HEK293 (cell line): ENCODE measurements around the gene IP6K3.

ENCODE experiments used
- HOXC10 ChIP-seq: sonication (generic); formaldehyde crosslinking; IDR thresholded peaks from 2 replicates; pipeline ENCODE4 v1.8.1; 2023; ENCODE audit warnings: mild to moderate bottlenecking, missing genetic modification reagents
- MEIS1 ChIP-seq: sonication (generic); formaldehyde crosslinking; IDR thresholded peaks from 2 replicates; pipeline ENCODE4 v1.8.1; 2022; ENCODE audit warnings: missing genetic modification reagents, mild to moderate bottlenecking, borderline replicate concordance
- PRDM2 ChIP-seq: fragments of 450-650 bp; formaldehyde crosslinking; IDR thresholded peaks from 2 replicates; pipeline ENCODE4 v1.5.1; 2016; ENCODE audit warnings: missing biosample characterization, missing genetic modification characterization, borderline replicate concordance
- SP3 ChIP-seq: fragments of 450-650 bp; formaldehyde crosslinking; IDR thresholded peaks from 2 replicates; pipeline ENCODE4 v1.5.1; 2016; ENCODE audit warnings: missing biosample characterization, missing genetic modification characterization
- ZBTB20 ChIP-seq: fragments of 450-650 bp; formaldehyde crosslinking; IDR thresholded peaks from 2 replicates; pipeline ENCODE4 v1.5.1; 2016; ENCODE audit warnings: missing biosample characterization, missing genetic modification characterization
- ZNF16 ChIP-seq: fragments of 450-650 bp; formaldehyde crosslinking; IDR thresholded peaks from 2 replicates; pipeline ENCODE4 v1.5.1; 2016; ENCODE audit warnings: low read depth, missing biosample characterization, missing genetic modification characterization
- ZNF221 ChIP-seq: fragments of 450-650 bp; formaldehyde crosslinking; IDR thresholded peaks from 2 replicates; pipeline ENCODE4 v1.5.1; 2017; ENCODE audit warnings: missing biosample characterization, missing genetic modification characterization, borderline replicate concordance
- ZNF23 ChIP-seq: fragments of 450-650 bp; formaldehyde crosslinking; IDR thresholded peaks from 2 replicates; pipeline ENCODE4 v1.5.1; 2016; ENCODE audit warnings: missing biosample characterization, missing genetic modification characterization, borderline replicate concordance
- ZNF274 ChIP-seq, 2 experiments: fragments of 200-500 bp in 1 of 2; fragments of 450-650 bp in 1 of 2; sonication (Bioruptor generic) in 1 of 2; formaldehyde crosslinking in 1 of 2; IDR thresholded peaks; 2 replicates each; pipeline versions ENCODE4 v1.5.1 to v1.6.1; 2014 to 2016; ENCODE audit warnings: borderline replicate concordance in 1 of 2, inconsistent platforms in 1 of 2, low read length in 1 of 2, missing biosample characterization in 1 of 2, missing genetic modification characterization in 1 of 2
- ZNF280C ChIP-seq: fragments of 450-650 bp; formaldehyde crosslinking; IDR thresholded peaks from 2 replicates; pipeline ENCODE4 v1.5.1; 2016; ENCODE audit warnings: missing biosample characterization, missing genetic modification characterization
- ZNF354C ChIP-seq: fragments of 450-650 bp; formaldehyde crosslinking; IDR thresholded peaks from 2 replicates; pipeline ENCODE4 v1.5.1; 2016; ENCODE audit warnings: missing biosample characterization, missing genetic modification characterization, low read depth, borderline replicate concordance
- ZNF391 ChIP-seq: fragments of 450-650 bp; formaldehyde crosslinking; IDR thresholded peaks from 2 replicates; pipeline ENCODE4 v1.5.1; 2016; ENCODE audit warnings: low read depth, missing biosample characterization, missing genetic modification characterization, borderline replicate concordance
- ZNF398 ChIP-seq: fragments of 450-650 bp; formaldehyde crosslinking; IDR thresholded peaks from 2 replicates; pipeline ENCODE4 v1.5.1; 2017; ENCODE audit warnings: missing biosample characterization, missing genetic modification characterization
- ZNF404 ChIP-seq: fragments of 450-650 bp; formaldehyde crosslinking; IDR thresholded peaks from 2 replicates; pipeline ENCODE4 v1.5.1; 2017; ENCODE audit warnings: missing biosample characterization, missing genetic modification characterization
- ZNF423 ChIP-seq: fragments of 450-650 bp; formaldehyde crosslinking; IDR thresholded peaks from 2 replicates; pipeline ENCODE4 v1.5.1; 2016; ENCODE audit warnings: missing biosample characterization, missing genetic modification characterization
- ZNF433 ChIP-seq: fragments of 450-650 bp; formaldehyde crosslinking; IDR thresholded peaks from 2 replicates; pipeline ENCODE4 v1.5.1; 2016; ENCODE audit warnings: missing biosample characterization, missing genetic modification characterization, low read depth
- ZNF473 ChIP-seq: fragments of 450-650 bp; formaldehyde crosslinking; IDR thresholded peaks from 2 replicates; pipeline ENCODE4 v1.5.1; 2017; ENCODE audit warnings: missing biosample characterization, missing genetic modification characterization
- ZNF544 ChIP-seq: fragments of 450-650 bp; formaldehyde crosslinking; IDR thresholded peaks from 2 replicates; pipeline ENCODE4 v1.5.0; 2017; ENCODE audit warnings: missing biosample characterization, missing genetic modification characterization
- ZNF549 ChIP-seq: fragments of 450-650 bp; IDR thresholded peaks from 2 replicates; pipeline ENCODE4 v1.5.1; 2018; ENCODE audit warnings: missing biosample characterization, missing genetic modification characterization, mild to moderate bottlenecking, inconsistent platforms, moderate library complexity
- ZNF555 ChIP-seq: fragments of 450-650 bp; formaldehyde crosslinking; conservative IDR thresholded peaks from 2 replicates; pipeline ENCODE4 v1.5.1; 2017; ENCODE audit warnings: missing biosample characterization, mild to moderate bottlenecking, missing genetic modification characterization, inconsistent platforms
- ZNF600 ChIP-seq: fragments of 450-650 bp; formaldehyde crosslinking; IDR thresholded peaks from 2 replicates; pipeline ENCODE4 v1.5.1; 2016; ENCODE audit warnings: missing biosample characterization, missing genetic modification characterization
- ZNF610 ChIP-seq: fragments of 450-650 bp; formaldehyde crosslinking; IDR thresholded peaks from 2 replicates; pipeline ENCODE4 v1.5.1; 2016; ENCODE audit warnings: missing biosample characterization, missing genetic modification characterization, borderline replicate concordance
- ZNF623 ChIP-seq: fragments of 450-650 bp; formaldehyde crosslinking; IDR thresholded peaks from 2 replicates; pipeline ENCODE4 v1.5.1; 2016; ENCODE audit warnings: missing biosample characterization, missing genetic modification characterization
- ZNF626 ChIP-seq: fragments of 450-650 bp; sonication (Bioruptor Pico); formaldehyde crosslinking; IDR thresholded peaks from 2 replicates; pipeline ENCODE4 v1.5.1; 2018; ENCODE audit warnings: missing biosample characterization, missing genetic modification characterization, inconsistent platforms
- ZNF658 ChIP-seq: fragments of 450-650 bp; formaldehyde crosslinking; IDR thresholded peaks from 2 replicates; pipeline ENCODE4; 2016; ENCODE audit warnings: missing biosample characterization, missing genetic modification characterization
- ZNF660 ChIP-seq: fragments of 450-650 bp; IDR thresholded peaks from 2 replicates; pipeline ENCODE4 v1.5.1; 2018; ENCODE audit warnings: missing biosample characterization, mild to moderate bottlenecking, missing genetic modification characterization
- ZNF670 ChIP-seq: fragments of 450-650 bp; formaldehyde crosslinking; IDR thresholded peaks from 2 replicates; pipeline ENCODE4 v1.5.1; 2016; ENCODE audit warnings: missing biosample characterization, missing genetic modification characterization, low read depth
- ZNF707 ChIP-seq: fragments of 450-650 bp; formaldehyde crosslinking; IDR thresholded peaks from 2 replicates; pipeline ENCODE4 v1.5.1; 2016; ENCODE audit warnings: missing biosample characterization, missing genetic modification characterization
- ZNF76 ChIP-seq: fragments of 450-650 bp; formaldehyde crosslinking; IDR thresholded peaks from 2 replicates; pipeline ENCODE4; 2016; ENCODE audit warnings: low read depth, missing biosample characterization, missing genetic modification characterization, borderline replicate concordance
- ZNF792 ChIP-seq: fragments of 450-650 bp; formaldehyde crosslinking; IDR thresholded peaks from 2 replicates; pipeline ENCODE4 v1.5.1; 2016; ENCODE audit warnings: missing biosample characterization, missing genetic modification characterization
- ZSCAN30 ChIP-seq: fragments of 450-650 bp; IDR thresholded peaks from 2 replicates; pipeline ENCODE4 v1.5.1; 2018; ENCODE audit warnings: missing biosample characterization, mild to moderate bottlenecking, missing genetic modification characterization, moderate library complexity

IP6K3 gene

GRCh38 chr6:33787954-33788693 lies 41.4 kb upstream of the IP6K3 start (continued):
- no peak for TF ChIP-seq PRDM2 (tag by site-specific recombination)
- TF ChIP-seq ZNF623: no peak
- no peak for TF ChIP-seq HOXC10 (CRISPR knock-in tag)
- no peak for TF ChIP-seq ZNF660
- no peak; the same call in 1 of the 2 replicates for TF ChIP-seq ZSCAN30 (tag by site-specific recombination)
- no peak for TF ChIP-seq ZNF555 (tag by site-specific recombination)
- TF ChIP-seq ZNF792 (tag by site-specific recombination): no peak
- TF ChIP-seq ZNF658: no peak
- TF ChIP-seq ZBTB20 (tag by site-specific recombination): peak; percentile 47; the same call in 1 of the 2 replicates
- TF ChIP-seq ZNF391 (tag by site-specific recombination): no peak
- no peak for TF ChIP-seq ZNF280C
- TF ChIP-seq ZNF544: no peak
- peak; percentile 51; the same call in 1 of the 2 replicates for TF ChIP-seq MEIS1
- TF ChIP-seq ZNF423 (tag by site-specific recombination): 0 out of 2 replicates have a peak, but pooled peaks have one; percentile 46
- no peak for TF ChIP-seq ZNF274 (IDR thresholded peaks at IDR 0.05; ENCODE audit: low read length)
- no peak for TF ChIP-seq ZNF274 (tag by site-specific recombination; IDR thresholded peaks at IDR 0.05; ENCODE audit: borderline replicate concordance)
- TF ChIP-seq ZNF404 (tag by site-specific recombination): no peak
- TF ChIP-seq ZNF626 (tag by site-specific recombination): no peak
- no peak for TF ChIP-seq ZNF354C (tag by site-specific recombination)
- no peak for TF ChIP-seq ZNF433
- TF ChIP-seq ZNF707 (tag by site-specific recombination): no peak
- TF ChIP-seq ZNF16 (tag by site-specific recombination): no peak
- no peak for TF ChIP-seq ZNF549 (tag by site-specific recombination)
- TF ChIP-seq ZNF670 (tag by site-specific recombination): no peak
- TF ChIP-seq ZNF221 (tag by site-specific recombination): no peak
- TF ChIP-seq ZNF23: no peak
- TF ChIP-seq ZNF398 (tag by site-specific recombination): no peak
- TF ChIP-seq ZNF610: no peak
- TF ChIP-seq ZNF76 (tag by site-specific recombination): no peak
- no peak for TF ChIP-seq ZNF600 (tag by site-specific recombination)
- TF ChIP-seq ZNF473 (tag by site-specific recombination): no peak
- peak; percentile 69 for TF ChIP-seq SP3 (tag by site-specific recombination)
